Thyroid gland (tissue), 4 donors: ENCODE measurements around the gene CEBPB. TPM values are rescaled to one million over a fixed set of nuclear protein-coding genes. Genes with fewer than 3 reads are reported as not detected.

ENCODE experiments used
- DNase-seq, 2 donors: peaks; one replicate each; pipeline ENCODE4 v3.0.0-alpha.2; 2019
- H3K27ac ChIP-seq, 3 donors: fragments of 200-600 bp; sonication (generic); 1 replicate in 2 of 3; 2 replicates in 1 of 3; pipeline ENCODE4 v1.5.1; 2016 to 2019; ENCODE audit warnings: mild to moderate bottlenecking in 1 of 3, moderate library complexity in 1 of 3
- H3K27me3 ChIP-seq: fragments of 200-600 bp; sonication (generic); one replicate; pipeline ENCODE4 v1.5.1; 2019
- H3K36me3 ChIP-seq, 2 donors: fragments of 200-600 bp; sonication (generic); one replicate each; pipeline ENCODE4 v1.5.1; 2016 to 2019
- H3K4me1 ChIP-seq, 2 donors: fragments of 200-600 bp; sonication (generic); one replicate each; pipeline ENCODE4 v1.5.1; 2017 to 2019
- H3K4me3 ChIP-seq, 3 donors: fragments of 200-600 bp; sonication (generic); replicated peaks in 1 of 3; 1 replicate in 2 of 3; 2 replicates in 1 of 3; pipeline ENCODE4 v1.5.1; 2016; ENCODE audit warnings: mild to moderate bottlenecking in 1 of 3
- H3K9me3 ChIP-seq: fragments of 200-600 bp; sonication (generic); one replicate; pipeline ENCODE4 v1.5.1; 2017
- POLR2A ChIP-seq, 2 donors: fragments of 450-650 bp; IDR thresholded peaks; one replicate each; pipeline ENCODE4 v1.6.1; 2017; ENCODE audit warnings: antibody characterized with exemption in 2 of 2, mild to moderate bottlenecking in 2 of 2, moderate library complexity in 1 of 2
- WGBS, 2 donors: methylation state at CpG; one replicate each; pipeline ENCODE4 v1.1.5; 2017; 5-methylcytosine and 5-hydroxymethylcytosine counted together
- intact Hi-C: fragments of 100-400 bp; cut with DNase I; formaldehyde crosslinking; loops from one replicate; pipeline ENCODE4 v1.15.1; 2023
- total RNA-seq, 4 donors: library from RNA; depleted of rRNA; stranded (reverse); fragments of >200 nt; gene quantifications; one replicate each; pipeline ENCODE4 v1.2.3, GENCODE V29; 2016
- TF ChIP-seq, protein P1 (sequence below), 6 experiments: fragments of 200-600 bp in 3 of 6; fragments of 450-650 bp in 3 of 6; sonication (generic) in 3 of 6; IDR thresholded peaks; one replicate each; pipeline ENCODE4 v1.5.1; 2016 to 2019; ENCODE audit warnings: antibody characterized with exemption in 6 of 6, mild to moderate bottlenecking in 2 of 6, inconsistent platforms in 1 of 6, moderate library complexity in 1 of 6

Gene CEBPB
- total RNA-seq, 4 donors from 2014 or later, result 61.7 to 132 (median 104) TPM

DNA sequence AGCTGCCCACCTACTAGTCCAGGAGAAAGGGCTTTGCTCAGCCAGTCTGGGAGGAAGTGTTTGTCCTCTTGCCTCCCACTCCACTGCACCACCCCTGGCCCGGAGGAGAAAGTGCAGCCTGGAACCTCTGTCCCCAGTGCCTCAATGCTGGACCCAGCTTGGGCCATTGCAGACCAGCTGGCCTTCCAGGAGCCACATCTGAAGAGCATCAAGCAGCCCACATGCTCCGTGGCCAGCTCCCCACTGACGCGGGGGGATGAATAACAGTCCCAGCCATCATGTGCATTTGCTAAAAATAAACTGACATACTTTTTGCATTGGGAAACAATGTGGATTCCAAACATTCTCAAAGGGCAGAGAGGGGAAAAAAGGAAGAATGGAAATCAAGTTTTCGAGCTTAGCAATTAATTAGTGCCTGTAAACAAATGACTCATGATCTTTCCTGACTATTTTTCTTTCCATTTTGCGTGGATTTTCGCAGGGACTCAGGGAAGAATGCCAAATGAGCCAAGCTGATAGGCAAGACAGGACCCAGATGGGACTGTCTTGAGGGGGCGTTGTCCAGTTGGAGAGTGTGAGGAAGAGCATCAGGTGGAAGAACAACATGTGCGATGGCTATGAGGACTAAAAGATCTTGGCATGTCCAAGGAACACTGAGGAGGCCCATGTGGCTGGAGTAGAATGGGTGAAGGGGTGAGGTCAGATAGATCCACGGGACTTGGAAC, 34.1 kb downstream of the CEBPB start:
- H3K4me3 ChIP-seq, result no peak overlapping the region
- no peaks in the 10 kb centered on the region for H3K9me3 ChIP-seq
- intact Hi-C loops, result no loop called here

DNA sequence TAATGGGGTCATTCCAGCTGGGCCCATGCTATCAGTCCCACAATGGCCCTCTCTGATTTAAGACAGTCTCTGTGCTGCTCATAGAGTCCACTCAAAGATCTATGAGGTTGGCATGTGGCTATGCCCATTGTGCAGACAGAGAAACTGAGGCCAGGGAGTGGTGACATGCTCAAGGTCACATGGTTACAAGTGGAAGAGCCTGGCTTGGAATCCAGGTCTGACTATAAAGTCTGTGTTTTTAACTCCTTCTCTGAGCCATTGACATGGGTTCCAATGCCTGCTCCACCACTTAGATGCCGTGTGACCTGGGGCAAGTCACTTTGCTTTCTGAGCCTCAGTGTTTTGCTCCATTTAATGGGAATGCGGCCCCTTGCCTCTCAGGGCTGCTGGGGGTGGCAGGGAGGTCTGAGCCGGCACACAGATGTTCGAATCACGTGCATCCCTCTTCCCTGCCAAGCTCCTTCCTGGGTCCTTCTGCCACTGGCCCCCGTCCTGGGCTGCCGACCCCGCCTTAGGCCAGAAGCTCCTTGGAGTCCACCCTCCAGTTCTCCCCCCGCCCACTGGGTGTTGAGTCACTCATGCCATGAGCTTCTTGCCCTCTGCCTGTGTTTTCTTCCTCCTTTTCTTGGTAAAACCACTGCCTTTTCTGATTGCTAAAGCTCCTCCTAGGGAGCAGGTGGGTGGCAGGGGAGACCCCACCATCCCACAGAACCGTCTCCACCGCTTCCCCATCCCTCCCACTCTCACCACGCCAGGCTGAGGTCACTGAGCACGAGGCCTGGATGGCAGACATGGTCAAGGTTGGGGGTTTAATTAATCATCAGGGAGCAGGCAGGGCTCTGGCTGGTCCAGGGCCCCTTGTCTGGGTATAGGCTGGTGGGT, 35.7 kb downstream of the CEBPB start:
- Histone ChIP-seq H3K27me3 (no peaks in the 10 kb centered on the region), H3K36me3 (no peaks in the 10 kb centered on the region), H3K4me3 (no peak overlapping the region), H3K27ac (peak overlapping the region in 2 of 3 donors; percentile 76 to 82), H3K4me1 (peaks cover 11 to 23% of the 10 kb centered on the region in 2 donors), H3K9me3 (no peaks in the 10 kb centered on the region)
- 78 to 88% methylated on average over 13 of the region's 13 CpGs for WGBS, 2 donors
- intact Hi-C loops, result no loop called here
- TF ChIP-seq POLR2A (IDR thresholded peaks at IDR 0.05), result no peak
- DNase-seq, result no peak

More for the DNA sequence above, 34.1 kb downstream of the CEBPB start:
- TF ChIP-seq POLR2A (IDR thresholded peaks at IDR 0.05), result peak in 1 of 2 donors; percentile 35
- TF ChIP-seq, protein P1, sequence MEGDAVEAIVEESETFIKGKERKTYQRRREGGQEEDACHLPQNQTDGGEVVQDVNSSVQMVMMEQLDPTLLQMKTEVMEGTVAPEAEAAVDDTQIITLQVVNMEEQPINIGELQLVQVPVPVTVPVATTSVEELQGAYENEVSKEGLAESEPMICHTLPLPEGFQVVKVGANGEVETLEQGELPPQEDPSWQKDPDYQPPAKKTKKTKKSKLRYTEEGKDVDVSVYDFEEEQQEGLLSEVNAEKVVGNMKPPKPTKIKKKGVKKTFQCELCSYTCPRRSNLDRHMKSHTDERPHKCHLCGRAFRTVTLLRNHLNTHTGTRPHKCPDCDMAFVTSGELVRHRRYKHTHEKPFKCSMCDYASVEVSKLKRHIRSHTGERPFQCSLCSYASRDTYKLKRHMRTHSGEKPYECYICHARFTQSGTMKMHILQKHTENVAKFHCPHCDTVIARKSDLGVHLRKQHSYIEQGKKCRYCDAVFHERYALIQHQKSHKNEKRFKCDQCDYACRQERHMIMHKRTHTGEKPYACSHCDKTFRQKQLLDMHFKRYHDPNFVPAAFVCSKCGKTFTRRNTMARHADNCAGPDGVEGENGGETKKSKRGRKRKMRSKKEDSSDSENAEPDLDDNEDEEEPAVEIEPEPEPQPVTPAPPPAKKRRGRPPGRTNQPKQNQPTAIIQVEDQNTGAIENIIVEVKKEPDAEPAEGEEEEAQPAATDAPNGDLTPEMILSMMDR (IDR thresholded peaks at IDR 0.05), result peak in 2 of 6 experiments; percentile 14 to 23
- WGBS, 2 donors, result 40 to 65% methylated on average over 9 to 10 of the region's 10 CpGs
- Histone ChIP-seq H3K4me1 (peaks cover 11 to 23% of the 10 kb centered on the region in 2 donors), H3K27me3 (no peaks in the 10 kb centered on the region), H3K36me3 (no peaks in the 10 kb centered on the region), H3K27ac (peak overlapping the region; percentile 76 to 82 (median 79))
- peak; percentile 49 to 72 for DNase-seq

DNA sequence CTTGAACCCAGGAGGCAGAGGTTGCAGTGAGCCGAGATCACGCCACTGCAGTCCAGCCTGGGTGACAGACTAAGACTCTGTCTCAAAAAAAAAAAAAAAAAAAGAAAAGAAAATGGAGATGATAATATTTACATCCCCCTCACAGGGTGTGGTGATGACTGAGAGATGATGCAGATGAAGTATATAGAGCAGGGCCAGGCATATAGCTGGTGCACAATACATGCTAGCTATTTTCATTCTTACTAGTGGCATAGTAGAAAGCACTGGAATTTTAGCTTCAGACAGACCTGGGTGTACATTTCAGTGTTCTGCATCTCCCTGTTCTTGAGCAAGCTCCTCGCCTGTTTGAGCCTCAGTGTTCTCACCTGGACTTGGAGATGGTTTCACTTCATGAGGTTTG, 36.9 kb downstream of the CEBPB start:
- TF ChIP-seq, protein P1 (IDR thresholded peaks at IDR 0.05), result no peak
- no peak for TF ChIP-seq POLR2A (IDR thresholded peaks at IDR 0.05)
- H3K36me3 ChIP-seq, result no peaks in the 10 kb centered on the region
- H3K27ac ChIP-seq, result no peak overlapping the region

DNA sequence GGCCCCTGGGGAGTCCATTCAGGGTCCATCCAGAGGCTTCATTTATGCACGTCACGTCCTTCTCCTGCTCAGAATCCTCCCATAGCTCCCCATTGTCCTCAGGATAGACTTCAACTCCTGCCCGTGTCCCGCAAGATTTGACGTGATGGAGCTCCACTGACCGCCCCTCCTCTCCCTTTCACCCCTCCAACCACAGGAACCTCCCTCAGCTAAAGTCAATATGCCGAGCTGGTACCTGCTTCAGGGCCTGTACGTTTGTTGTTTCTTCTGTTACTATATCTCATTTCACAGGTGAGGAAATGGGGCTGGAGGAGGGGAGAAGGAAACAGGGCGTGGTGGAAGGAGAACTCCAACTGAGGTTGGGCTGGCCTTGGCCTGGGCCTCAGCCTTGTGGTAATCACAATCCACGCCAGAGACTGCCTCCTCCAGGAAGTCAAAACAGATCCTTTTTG, 38.6 kb downstream of the CEBPB start:
- Histone ChIP-seq H3K4me3 (no peak overlapping the region), H3K9me3 (no peaks in the 10 kb centered on the region), H3K27me3 (no peaks in the 10 kb centered on the region), H3K27ac (no peak overlapping the region), H3K36me3 (no peaks in the 10 kb centered on the region), H3K4me1 (peaks cover 11 to 21% of the 10 kb centered on the region in 2 donors)
- TF ChIP-seq, protein P1 (IDR thresholded peaks at IDR 0.05), result no peak
- TF ChIP-seq POLR2A (IDR thresholded peaks at IDR 0.05), result no peak
- intact Hi-C loops, result no loop called here
- no peak for DNase-seq
- WGBS, 2 donors, result 93 to 97% methylated on average over 10 of the region's 10 CpGs

More for the DNA sequence above, 36.9 kb downstream of the CEBPB start:
- DNase-seq, result no peak
- Histone ChIP-seq H3K9me3 (no peaks in the 10 kb centered on the region), H3K4me3 (no peak overlapping the region), H3K4me1 (peaks cover 11 to 23% of the 10 kb centered on the region in 2 donors), H3K27me3 (no peaks in the 10 kb centered on the region)
- WGBS, 2 donors, result 89 to 94% methylated on average over 3 of the region's 3 CpGs
- intact Hi-C loops, result no loop called here

DNA sequence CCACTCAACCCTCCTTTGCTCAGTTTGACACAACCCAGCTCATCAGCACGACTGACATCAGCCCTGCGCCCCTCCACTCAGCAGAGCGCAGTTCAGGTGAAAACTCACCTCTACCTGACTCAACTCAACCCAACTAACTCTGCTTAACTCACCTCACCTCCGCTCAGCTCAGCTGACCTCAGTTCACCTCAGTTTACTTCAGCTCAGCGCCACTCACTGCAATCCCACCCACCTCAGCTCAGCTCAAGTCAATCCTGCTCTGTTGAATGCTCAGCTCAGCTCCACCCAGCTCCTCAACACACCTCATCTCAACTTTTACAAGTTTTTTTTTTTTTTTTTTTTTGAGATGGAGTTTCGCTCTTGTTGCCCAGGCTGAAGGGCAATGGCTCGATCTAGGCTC, 39.6 kb downstream of the CEBPB start:
- Histone ChIP-seq H3K4me1 (peaks cover 1 to 14% of the 10 kb centered on the region in 2 donors), H3K36me3 (no peaks in the 10 kb centered on the region), H3K27me3 (no peaks in the 10 kb centered on the region), H3K27ac (no peak overlapping the region), H3K4me3 (no peak overlapping the region), H3K9me3 (no peaks in the 10 kb centered on the region)
- intact Hi-C loops, result no loop called here
- TF ChIP-seq POLR2A (IDR thresholded peaks at IDR 0.05), result no peak
- TF ChIP-seq, protein P1 (IDR thresholded peaks at IDR 0.05), result no peak
- 95% methylated on average over 7 of the region's 7 CpGs for WGBS, 2 donors
- no peak for DNase-seq
